Mammary epithelial cell (primary cell): ENCODE results near the gene COA5.

Source experiments
- EZH2 ChIP-seq: IDR thresholded peaks from 2 replicates; pipeline ENCODE4 v1.6.1; 2012; ENCODE audit warnings: low read length, inconsistent platforms, borderline replicate concordance
- TF ChIP-seq, protein P1 (sequence below), 2 donors: IDR thresholded peaks in 1 of 2; conservative IDR thresholded peaks in 1 of 2; 2 replicates each; pipeline ENCODE4 v1.5.1; 2011 to 2012; ENCODE audit warnings: inconsistent platforms in 2 of 2, low read length in 2 of 2, mild to moderate bottlenecking in 2 of 2, control low read depth in 1 of 2, low read depth in 1 of 2; ENCODE audit not compliant: insufficient read depth in 1 of 2; ENCODE audit errors: extremely low read depth in 1 of 2

- TF ChIP-seq, protein P1, sequence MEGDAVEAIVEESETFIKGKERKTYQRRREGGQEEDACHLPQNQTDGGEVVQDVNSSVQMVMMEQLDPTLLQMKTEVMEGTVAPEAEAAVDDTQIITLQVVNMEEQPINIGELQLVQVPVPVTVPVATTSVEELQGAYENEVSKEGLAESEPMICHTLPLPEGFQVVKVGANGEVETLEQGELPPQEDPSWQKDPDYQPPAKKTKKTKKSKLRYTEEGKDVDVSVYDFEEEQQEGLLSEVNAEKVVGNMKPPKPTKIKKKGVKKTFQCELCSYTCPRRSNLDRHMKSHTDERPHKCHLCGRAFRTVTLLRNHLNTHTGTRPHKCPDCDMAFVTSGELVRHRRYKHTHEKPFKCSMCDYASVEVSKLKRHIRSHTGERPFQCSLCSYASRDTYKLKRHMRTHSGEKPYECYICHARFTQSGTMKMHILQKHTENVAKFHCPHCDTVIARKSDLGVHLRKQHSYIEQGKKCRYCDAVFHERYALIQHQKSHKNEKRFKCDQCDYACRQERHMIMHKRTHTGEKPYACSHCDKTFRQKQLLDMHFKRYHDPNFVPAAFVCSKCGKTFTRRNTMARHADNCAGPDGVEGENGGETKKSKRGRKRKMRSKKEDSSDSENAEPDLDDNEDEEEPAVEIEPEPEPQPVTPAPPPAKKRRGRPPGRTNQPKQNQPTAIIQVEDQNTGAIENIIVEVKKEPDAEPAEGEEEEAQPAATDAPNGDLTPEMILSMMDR (conservative IDR thresholded peaks at IDR 0.05 in 1 of 2, IDR thresholded peaks at IDR 0.05 in 1 of 2; ENCODE audit: extremely low read depth in 1 of 2, insufficient read depth in 1 of 2, low read depth in 1 of 2, low read length in 2 of 2), result no peak
- TF ChIP-seq EZH2, result no peak
Observed at GRCh38 chr2:98592565-98592964, 15.7 kb downstream of the COA5 start.
